Trophoblast cell (in vitro differentiated cells and primary cell): ENCODE measurements around the gene FAM241B.
A peak's percentile ranks its signal among the peaks of the same experiment; 100 is the strongest.

Experiments used
- DNase-seq, 2 donors: peaks; one replicate each; pipeline ENCODE4 v3.0.0-alpha.2; 2016
- H2AFZ ChIP-seq: 2 replicates; pipeline ENCODE4 v1.6.1; 2013; ENCODE audit warnings: low read length, moderate library complexity, mild to moderate bottlenecking; ENCODE audit not compliant: insufficient read depth, poor library complexity
- H2AK5ac ChIP-seq: 2 replicates; pipeline ENCODE4 v1.6.1; 2013; ENCODE audit warnings: mild to moderate bottlenecking, low read length
- H2BK120ac ChIP-seq: 2 replicates; pipeline ENCODE4 v1.6.1; 2013; ENCODE audit warnings: low read length, mild to moderate bottlenecking, moderate library complexity; ENCODE audit not compliant: insufficient read depth, poor library complexity
- H2BK12ac ChIP-seq: 2 replicates; pipeline ENCODE4 v1.6.1; 2013; ENCODE audit warnings: mild to moderate bottlenecking, low read length, moderate library complexity
- H2BK5ac ChIP-seq: 2 replicates; pipeline ENCODE4 v1.6.1; 2013; ENCODE audit warnings: low read length, low read depth, moderate library complexity, mild to moderate bottlenecking; ENCODE audit not compliant: poor library complexity
- H3K14ac ChIP-seq: 2 replicates; pipeline ENCODE4 v1.6.1; 2013; ENCODE audit warnings: mild to moderate bottlenecking, low read length
- H3K18ac ChIP-seq: 2 replicates; pipeline ENCODE4 v1.6.1; 2013; ENCODE audit warnings: mild to moderate bottlenecking, low read length
- H3K23ac ChIP-seq: 2 replicates; pipeline ENCODE4 v1.6.1; 2013; ENCODE audit warnings: low read length
- H3K27ac ChIP-seq: 2 replicates; pipeline ENCODE4 v1.5.1; 2013; ENCODE audit warnings: low read depth, mild to moderate bottlenecking, inconsistent platforms, low read length, moderate library complexity
- H3K27me3 ChIP-seq: 2 replicates; pipeline ENCODE4 v1.6.1; 2013; ENCODE audit warnings: inconsistent platforms, mild to moderate bottlenecking, low read length, moderate library complexity; ENCODE audit not compliant: insufficient read depth
- H3K36me3 ChIP-seq, 2 experiments: 1 replicate in 1 of 2; 2 replicates in 1 of 2; pipeline ENCODE4 v1.6.1; 2013; ENCODE audit warnings: low read length in 2 of 2, mild to moderate bottlenecking in 2 of 2, moderate library complexity in 1 of 2; ENCODE audit not compliant: insufficient read depth in 2 of 2, control insufficient read depth in 1 of 2
- H3K4ac ChIP-seq: 2 replicates; pipeline ENCODE4 v1.6.1; 2013; ENCODE audit warnings: low read depth, mild to moderate bottlenecking, low read length, moderate library complexity
- H3K4me1 ChIP-seq, 2 experiments: 1 replicate in 1 of 2; 2 replicates in 1 of 2; pipeline ENCODE4 v1.6.1; 2013; ENCODE audit warnings: low read length in 2 of 2, mild to moderate bottlenecking in 2 of 2, moderate library complexity in 1 of 2; ENCODE audit not compliant: insufficient read depth in 2 of 2, control insufficient read depth in 1 of 2
- H3K4me2 ChIP-seq: 2 replicates; pipeline ENCODE4 v1.6.1; 2013; ENCODE audit warnings: inconsistent platforms, mild to moderate bottlenecking, low read length, moderate library complexity
- H3K4me3 ChIP-seq: 2 replicates; pipeline ENCODE4 v1.5.1; 2013; ENCODE audit warnings: mild to moderate bottlenecking, low read depth, low read length, inconsistent platforms
- H3K79me1 ChIP-seq: one replicate; pipeline ENCODE4 v1.6.1; 2013; ENCODE audit warnings: low read length
- H3K79me2 ChIP-seq: 2 replicates; pipeline ENCODE4 v1.6.1; 2013; ENCODE audit warnings: low read length, mild to moderate bottlenecking; ENCODE audit not compliant: control insufficient read depth, insufficient read depth, poor library complexity
- H3K9ac ChIP-seq: 2 replicates; pipeline ENCODE4 v1.6.1; 2013; ENCODE audit warnings: mild to moderate bottlenecking, low read length
- H3K9me3 ChIP-seq: 2 replicates; pipeline ENCODE4 v1.6.1; 2013; ENCODE audit warnings: low read depth, mild to moderate bottlenecking, control low read depth, inconsistent platforms, low read length; ENCODE audit not compliant: insufficient read depth
- H4K12ac ChIP-seq: 2 replicates; pipeline ENCODE4 v1.6.1; 2013; ENCODE audit warnings: low read depth, mild to moderate bottlenecking, low read length, moderate library complexity
- H4K8ac ChIP-seq: 2 replicates; pipeline ENCODE4 v1.6.1; 2013; ENCODE audit warnings: low read depth, mild to moderate bottlenecking, low read length, moderate library complexity
- H4K91ac ChIP-seq: one replicate; pipeline ENCODE4 v1.6.1; 2013; ENCODE audit warnings: low read depth, mild to moderate bottlenecking, low read length, moderate library complexity
- WGBS: extraction: QIAGEN DNeasy Blood & Tissue Kit; methylation state at CpG from one replicate; pipeline ENCODE4 v1.1.7; 2013; ENCODE audit warnings: missing lambda C conversion rate; ENCODE audit not compliant: insufficient read length, insufficient coverage; ENCODE audit errors: extremely low coverage; 5-methylcytosine and 5-hydroxymethylcytosine counted together

Gene FAM241B

DNA sequence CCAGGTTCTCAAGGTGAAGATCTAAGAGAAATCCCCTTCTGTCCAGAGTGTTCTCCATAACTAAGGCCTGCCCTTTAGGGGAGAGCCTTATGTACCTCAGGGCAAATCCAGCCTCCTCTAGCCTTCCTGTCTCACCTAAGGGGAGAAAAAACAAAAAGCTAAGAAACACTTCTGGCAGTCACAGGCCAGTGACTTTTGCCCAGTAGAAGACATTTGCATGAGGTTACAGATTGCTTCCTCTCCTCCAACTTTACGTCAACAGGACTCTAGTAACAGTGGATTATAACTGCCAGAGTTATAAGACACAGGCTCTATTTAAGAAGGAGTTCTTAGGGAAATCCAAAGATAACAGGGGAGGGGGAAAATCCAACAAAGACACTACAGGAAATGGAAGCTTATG, 15.9 kb upstream of the FAM241B start:
- Histone ChIP-seq H3K18ac (no peak overlapping the region), H3K27me3 (no peaks in the 10 kb centered on the region), H3K79me2 (no peaks in the 10 kb centered on the region), H3K9ac (no peak overlapping the region), H2AFZ (no peak overlapping the region), H2BK12ac (no peak overlapping the region), H3K4me2 (no peak overlapping the region), H3K36me3 (no peaks in the 10 kb centered on the region), H4K12ac (no peak overlapping the region), H2AK5ac (no peak overlapping the region), H4K91ac (no peak overlapping the region), H3K9me3 (no peaks in the 10 kb centered on the region), H2BK5ac (no peak overlapping the region), H3K27ac (no peak overlapping the region), H3K4me1 (no peaks in the 10 kb centered on the region), H4K8ac (no peak overlapping the region), H3K4ac (no peak overlapping the region), H3K23ac (no peak overlapping the region), H3K4me3 (no peak overlapping the region), H3K79me1 (no peaks in the 10 kb centered on the region), H3K14ac (no peak overlapping the region), H2BK120ac (no peak overlapping the region)
- no peak for DNase-seq
- WGBS = no CpG with 5 or more reads among the region's 1 CpG

DNA sequence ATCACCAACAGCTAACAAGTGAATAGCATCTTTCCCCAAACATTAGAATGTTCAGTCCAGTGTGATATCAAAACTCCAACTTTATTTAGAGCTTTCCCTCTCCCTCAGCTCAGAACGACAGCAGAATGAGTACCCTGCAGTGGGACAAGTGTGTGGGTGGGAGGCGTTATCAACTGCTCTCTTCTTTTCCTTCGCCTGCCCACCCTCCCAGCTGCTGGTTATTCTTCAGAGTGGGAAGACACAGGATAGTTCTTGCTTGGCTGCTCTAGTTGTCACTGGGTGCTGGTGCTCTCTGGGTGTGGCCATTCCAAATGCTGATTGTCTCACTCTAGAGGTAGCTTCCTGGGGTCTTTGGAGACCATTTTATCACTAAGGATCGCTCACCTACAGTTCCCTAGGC, 13.7 kb upstream of the FAM241B start:
- no peak overlapping the region for H3K4ac ChIP-seq
- no peak overlapping the region for H4K8ac ChIP-seq
- H3K23ac ChIP-seq = peak overlapping the region; percentile 27
- H3K79me2 ChIP-seq = no peaks in the 10 kb centered on the region
- H4K12ac ChIP-seq = no peak overlapping the region
- H3K36me3 ChIP-seq = no peaks in the 10 kb centered on the region
- no peak overlapping the region for H3K27ac ChIP-seq
- no peak overlapping the region for H2BK12ac ChIP-seq
- H4K91ac ChIP-seq = no peak overlapping the region
- H3K4me3 ChIP-seq = no peak overlapping the region
- no peaks in the 10 kb centered on the region for H3K4me1 ChIP-seq
- H2BK5ac ChIP-seq = no peak overlapping the region
- WGBS = no CpG with 5 or more reads among the region's 4 CpGs
- no peak overlapping the region for H3K18ac ChIP-seq
- no peaks in the 10 kb centered on the region for H3K9me3 ChIP-seq
- no peak for DNase-seq
- H2AK5ac ChIP-seq = no peak overlapping the region
- no peaks in the 10 kb centered on the region for H3K27me3 ChIP-seq
- H3K4me2 ChIP-seq = no peak overlapping the region
- no peak overlapping the region for H2AFZ ChIP-seq
- no peaks in the 10 kb centered on the region for H3K79me1 ChIP-seq
- no peak overlapping the region for H2BK120ac ChIP-seq
- H3K14ac ChIP-seq = no peak overlapping the region
- H3K9ac ChIP-seq = no peak overlapping the region

DNA sequence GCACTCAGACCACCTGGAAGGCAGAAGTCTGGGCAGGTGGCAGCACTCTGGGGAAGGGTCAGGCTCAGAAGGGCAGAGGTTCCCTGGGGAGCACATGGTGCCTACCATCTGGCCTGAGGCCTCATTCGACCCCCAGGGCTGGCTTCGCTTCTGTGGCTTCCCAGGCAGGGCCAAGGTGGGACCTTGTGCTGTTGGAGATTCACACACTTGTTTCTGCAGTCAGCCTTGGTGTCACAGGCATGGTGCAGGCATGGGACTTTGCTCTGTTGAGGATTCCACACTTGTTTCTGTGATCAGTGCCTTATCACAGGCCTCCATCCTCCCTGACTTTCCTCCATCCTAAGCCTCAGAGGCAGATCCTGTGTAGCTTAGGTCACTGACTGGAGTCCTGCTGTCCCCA, 11.3 kb upstream of the FAM241B start:
- H4K12ac ChIP-seq = no peak overlapping the region
- no peaks in the 10 kb centered on the region for H3K79me1 ChIP-seq
- H2BK12ac ChIP-seq = no peak overlapping the region
- no peak overlapping the region for H3K4me3 ChIP-seq
- no peak overlapping the region for H2AK5ac ChIP-seq
- no peak for DNase-seq
- no peak overlapping the region for H3K9ac ChIP-seq
- no peak overlapping the region for H3K23ac ChIP-seq
- H3K4me2 ChIP-seq = no peak overlapping the region
- no peaks in the 10 kb centered on the region for H3K36me3 ChIP-seq
- no peak overlapping the region for H2BK5ac ChIP-seq
- H4K8ac ChIP-seq = no peak overlapping the region
- no peak overlapping the region for H3K14ac ChIP-seq
- no peaks in the 10 kb centered on the region for H3K27me3 ChIP-seq
- no peak overlapping the region for H2BK120ac ChIP-seq
- H4K91ac ChIP-seq = no peak overlapping the region
- H3K4ac ChIP-seq = no peak overlapping the region
- no CpG with 5 or more reads among the region's 2 CpGs for WGBS
- H3K4me1 ChIP-seq = no peaks in the 10 kb centered on the region
- no peak overlapping the region for H3K18ac ChIP-seq
- no peaks in the 10 kb centered on the region for H3K9me3 ChIP-seq
- H3K27ac ChIP-seq = no peak overlapping the region
- H3K79me2 ChIP-seq = no peaks in the 10 kb centered on the region
- H2AFZ ChIP-seq = no peak overlapping the region

DNA sequence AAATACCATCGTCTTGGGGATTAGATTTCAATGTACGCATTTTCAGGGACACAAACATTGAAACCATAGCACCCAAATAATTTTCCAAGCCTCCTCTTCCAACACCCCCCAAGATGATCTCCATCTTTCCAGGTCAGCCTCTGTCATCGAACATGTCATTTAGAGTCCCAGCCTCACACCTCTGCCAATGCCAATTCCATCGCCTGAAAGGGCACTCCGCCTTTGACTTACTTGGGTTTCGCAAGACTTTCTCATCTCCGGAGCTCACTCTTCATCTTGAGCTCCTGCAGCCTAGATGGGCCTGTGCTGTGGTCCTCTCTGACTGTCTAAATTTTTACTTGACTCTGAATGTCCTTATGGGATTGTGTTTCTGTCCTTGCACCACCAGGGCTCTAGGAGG, 10.4 kb upstream of the FAM241B start:
- Histone ChIP-seq H4K8ac (no peak overlapping the region), H2BK12ac (no peak overlapping the region), H3K14ac (no peak overlapping the region), H3K79me2 (no peaks in the 10 kb centered on the region), H3K27ac (no peak overlapping the region), H4K12ac (no peak overlapping the region), H3K27me3 (no peaks in the 10 kb centered on the region), H3K79me1 (no peaks in the 10 kb centered on the region), H3K4me1 (no peaks in the 10 kb centered on the region), H3K9ac (no peak overlapping the region), H3K23ac (no peak overlapping the region), H2AFZ (no peak overlapping the region), H2BK120ac (no peak overlapping the region), H4K91ac (no peak overlapping the region), H3K4ac (no peak overlapping the region), H2AK5ac (no peak overlapping the region), H3K4me3 (no peak overlapping the region), H3K18ac (no peak overlapping the region), H3K4me2 (no peak overlapping the region), H2BK5ac (no peak overlapping the region), H3K9me3 (no peaks in the 10 kb centered on the region), H3K36me3 (no peaks in the 10 kb centered on the region)
- no CpG with 5 or more reads among the region's 7 CpGs for WGBS
- DNase-seq = no peak
